ENCODE data around the gene SV2B.

DNA sequence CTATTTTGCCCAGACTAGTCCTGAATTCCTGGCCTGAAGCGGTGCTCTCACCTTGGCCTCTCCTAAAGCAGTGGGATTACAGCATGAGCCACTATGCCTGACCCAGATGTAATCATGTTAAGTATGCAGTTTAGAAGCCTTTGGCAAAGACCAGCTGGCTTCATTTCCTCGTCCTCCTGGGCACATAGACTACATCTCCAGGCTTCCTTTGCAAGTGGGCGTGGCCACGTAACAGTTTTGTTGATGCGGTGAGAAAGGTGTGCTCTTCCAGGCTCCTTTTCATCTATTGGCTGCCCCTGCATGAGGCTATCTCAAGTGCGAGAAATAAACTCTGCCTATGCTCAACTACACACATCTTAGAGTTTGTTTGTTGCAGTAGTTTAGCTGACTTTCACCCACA, 13.0 kb downstream of the SV2B start:
- TF ChIP-seq, protein P1, sequence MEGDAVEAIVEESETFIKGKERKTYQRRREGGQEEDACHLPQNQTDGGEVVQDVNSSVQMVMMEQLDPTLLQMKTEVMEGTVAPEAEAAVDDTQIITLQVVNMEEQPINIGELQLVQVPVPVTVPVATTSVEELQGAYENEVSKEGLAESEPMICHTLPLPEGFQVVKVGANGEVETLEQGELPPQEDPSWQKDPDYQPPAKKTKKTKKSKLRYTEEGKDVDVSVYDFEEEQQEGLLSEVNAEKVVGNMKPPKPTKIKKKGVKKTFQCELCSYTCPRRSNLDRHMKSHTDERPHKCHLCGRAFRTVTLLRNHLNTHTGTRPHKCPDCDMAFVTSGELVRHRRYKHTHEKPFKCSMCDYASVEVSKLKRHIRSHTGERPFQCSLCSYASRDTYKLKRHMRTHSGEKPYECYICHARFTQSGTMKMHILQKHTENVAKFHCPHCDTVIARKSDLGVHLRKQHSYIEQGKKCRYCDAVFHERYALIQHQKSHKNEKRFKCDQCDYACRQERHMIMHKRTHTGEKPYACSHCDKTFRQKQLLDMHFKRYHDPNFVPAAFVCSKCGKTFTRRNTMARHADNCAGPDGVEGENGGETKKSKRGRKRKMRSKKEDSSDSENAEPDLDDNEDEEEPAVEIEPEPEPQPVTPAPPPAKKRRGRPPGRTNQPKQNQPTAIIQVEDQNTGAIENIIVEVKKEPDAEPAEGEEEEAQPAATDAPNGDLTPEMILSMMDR (conservative IDR thresholded peaks at IDR 0.05; ENCODE audit: low read depth, low read length) = no peak
- TF ChIP-seq EZH2 (IDR thresholded peaks at IDR 0.05; ENCODE audit: borderline replicate concordance, low read depth, low read length, poor library complexity, severe bottlenecking) = no peak

Data from A673 (cell line).